H9 (cell line): ENCODE data around the gene NRXN3. TPM values are rescaled to one million over a fixed set of nuclear protein-coding genes. Genes with fewer than 3 reads are reported as not detected.

Experiments used
- DNase-seq: peaks from one replicate; pipeline ENCODE4 v3.0.0-alpha.2; 2017
- H2AFZ ChIP-seq: one replicate; pipeline ENCODE4 v1.6.1; 2013; ENCODE audit warnings: mild to moderate bottlenecking, low read length, control low read depth, moderate library complexity
- H2AK5ac ChIP-seq: 2 replicates; pipeline ENCODE4 v1.6.1; 2013; ENCODE audit warnings: low read length, control low read depth, mixed read lengths; ENCODE audit not compliant: insufficient read length
- H2BK120ac ChIP-seq: one replicate; pipeline ENCODE4 v1.6.1; 2013; ENCODE audit warnings: low read depth, mild to moderate bottlenecking, low read length, control low read depth, inconsistent platforms; ENCODE audit not compliant: poor library complexity, severe bottlenecking
- H2BK12ac ChIP-seq: 2 replicates; pipeline ENCODE4 v1.6.1; 2013; ENCODE audit warnings: low read length, control low read depth, mixed read lengths, low read depth; ENCODE audit not compliant: insufficient read length
- H2BK15ac ChIP-seq: 2 replicates; pipeline ENCODE4 v1.6.1; 2013; ENCODE audit warnings: low read depth, low read length, control low read depth
- H2BK20ac ChIP-seq: one replicate; pipeline ENCODE4 v1.6.1; 2013; ENCODE audit warnings: low read depth, mild to moderate bottlenecking, low read length, control low read depth, inconsistent platforms; ENCODE audit not compliant: poor library complexity, severe bottlenecking
- H2BK5ac ChIP-seq: 2 replicates; pipeline ENCODE4 v1.6.1; 2013; ENCODE audit warnings: low read length, control low read depth, mixed read lengths; ENCODE audit not compliant: insufficient read length
- H3K14ac ChIP-seq: 2 replicates; pipeline ENCODE4 v1.6.1; 2013; ENCODE audit warnings: low read length, control low read depth; ENCODE audit not compliant: insufficient read depth
- H3K18ac ChIP-seq: 2 replicates; pipeline ENCODE4 v1.6.1; 2013; ENCODE audit warnings: low read depth, mild to moderate bottlenecking, mixed read lengths, low read length, control low read depth; ENCODE audit not compliant: insufficient read length
- H3K23ac ChIP-seq: 2 replicates; pipeline ENCODE4 v1.6.1; 2013; ENCODE audit warnings: low read length, control low read depth, mixed read lengths, low read depth; ENCODE audit not compliant: insufficient read length
- H3K23me2 ChIP-seq: 2 replicates; pipeline ENCODE4 v1.6.1; 2013; ENCODE audit warnings: low read depth, mild to moderate bottlenecking, mixed read lengths, low read length, control low read depth; ENCODE audit not compliant: insufficient read length, poor library complexity, severe bottlenecking
- H3K27ac ChIP-seq: 2 replicates; pipeline ENCODE4 v1.5.1; 2013; ENCODE audit warnings: low read length, control low read depth, mixed read lengths, low read depth; ENCODE audit not compliant: insufficient read length
- H3K27me3 ChIP-seq: 2 replicates; pipeline ENCODE4 v1.6.1; 2013; ENCODE audit warnings: low read length, control low read depth, inconsistent platforms; ENCODE audit not compliant: insufficient read depth
- H3K4ac ChIP-seq: 2 replicates; pipeline ENCODE4 v1.6.1; 2013; ENCODE audit warnings: low read depth, mild to moderate bottlenecking, control low read depth, inconsistent platforms, low read length, moderate library complexity
- H3K4me1 ChIP-seq: 2 replicates; pipeline ENCODE4 v1.6.1; 2013; ENCODE audit warnings: low read length, control low read depth, inconsistent platforms; ENCODE audit not compliant: insufficient read depth
- H3K4me2 ChIP-seq: 2 replicates; pipeline ENCODE4 v1.6.1; 2013; ENCODE audit warnings: low read length, control low read depth, mixed read lengths; ENCODE audit not compliant: insufficient read length, insufficient read depth
- H3K56ac ChIP-seq: 2 replicates; pipeline ENCODE4 v1.6.1; 2013; ENCODE audit warnings: low read depth, mild to moderate bottlenecking, mixed read lengths, low read length, control low read depth; ENCODE audit not compliant: insufficient read length
- H3K79me1 ChIP-seq: 2 replicates; pipeline ENCODE4 v1.6.1; 2013; ENCODE audit warnings: low read depth, mild to moderate bottlenecking, moderate library complexity, low read length, control low read depth, inconsistent platforms; ENCODE audit not compliant: insufficient read depth, poor library complexity, severe bottlenecking
- H3K79me2 ChIP-seq: 2 replicates; pipeline ENCODE4 v1.6.1; 2013; ENCODE audit warnings: low read length, control low read depth, inconsistent platforms; ENCODE audit not compliant: insufficient read depth
- H3K9ac ChIP-seq: 2 replicates; pipeline ENCODE4 v1.6.1; 2013; ENCODE audit warnings: low read length, control low read depth, mixed read lengths; ENCODE audit not compliant: insufficient read length; ENCODE audit errors: extremely low read depth
- H3K9me3 ChIP-seq: one replicate; pipeline ENCODE4 v1.6.1; 2013; ENCODE audit warnings: low read depth, low read length, inconsistent platforms; ENCODE audit not compliant: control insufficient read depth
- H3T11ph ChIP-seq: one replicate; pipeline ENCODE4 v1.6.1; 2013; ENCODE audit warnings: mild to moderate bottlenecking, low read length, control low read depth, inconsistent platforms
- H4K20me1 ChIP-seq: one replicate; pipeline ENCODE4 v1.6.1; 2013; ENCODE audit not compliant: control insufficient read depth, insufficient read length, insufficient read depth
- H4K5ac ChIP-seq: 2 replicates; pipeline ENCODE4 v1.6.1; 2013; ENCODE audit warnings: low read depth, mild to moderate bottlenecking, mixed read lengths, low read length, control low read depth; ENCODE audit not compliant: insufficient read length
- H4K8ac ChIP-seq: replicated peaks from 2 replicates; pipeline ENCODE4 v1.6.1; 2013; ENCODE audit warnings: low read length, control low read depth, mixed read lengths, low read depth; ENCODE audit not compliant: insufficient read length
- H4K91ac ChIP-seq: 2 replicates; pipeline ENCODE4 v1.6.1; 2013; ENCODE audit warnings: low read depth, mild to moderate bottlenecking, moderate library complexity, mixed read lengths, low read length, control low read depth; ENCODE audit not compliant: insufficient read length
- H3K27ac Mint-ChIP-seq, 3 experiments: 2 replicates in 2 of 3; 3 replicates in 1 of 3; pipeline ENCODE4 v1.8.0; 2020 to 2021; ENCODE audit warnings: mixed read lengths in 3 of 3, mild to moderate bottlenecking in 1 of 3, moderate library complexity in 1 of 3
- H3K27me3 Mint-ChIP-seq: 2 replicates; pipeline ENCODE4 v1.8.0; 2021; ENCODE audit warnings: low read depth, mild to moderate bottlenecking, moderate library complexity, mixed read lengths
- H3K36me3 Mint-ChIP-seq, 3 experiments: 2 replicates in 2 of 3; 3 replicates in 1 of 3; pipeline ENCODE4 v1.8.0; 2020 to 2021; ENCODE audit warnings: low read depth in 3 of 3, mixed read lengths in 3 of 3; ENCODE audit not compliant: insufficient read depth in 1 of 3
- H3K4me1 Mint-ChIP-seq, 2 experiments: 2 replicates each; pipeline ENCODE4 v1.8.0; 2020; ENCODE audit warnings: mixed read lengths in 2 of 2
- H3K4me3 Mint-ChIP-seq, 2 experiments: 2 replicates in 1 of 2; 3 replicates in 1 of 2; pipeline ENCODE4 v1.8.0; 2020 to 2021; ENCODE audit warnings: mild to moderate bottlenecking in 2 of 2, mixed read lengths in 2 of 2, moderate library complexity in 1 of 2
- H3K9me3 Mint-ChIP-seq, 2 experiments: 2 replicates in 1 of 2; 3 replicates in 1 of 2; pipeline ENCODE4 v1.8.0; 2020; ENCODE audit warnings: mild to moderate bottlenecking in 2 of 2, mixed read lengths in 2 of 2, moderate library complexity in 1 of 2
- WGBS: extraction: QIAGEN DNeasy Blood & Tissue Kit; methylation state at CpG from one replicate; pipeline ENCODE4 v1.1.7; 2013; ENCODE audit warnings: missing lambda C conversion rate, low lambda C conversion rate, mixed read lengths; ENCODE audit not compliant: insufficient read length; ENCODE audit errors: extremely low coverage; 5-methylcytosine and 5-hydroxymethylcytosine counted together
- total RNA-seq: library from RNA; stranded (reverse); gene quantifications from 2 replicates; pipeline ENCODE4 v1.2.1, GENCODE V29; 2021
- TF ChIP-seq, protein P1 (sequence below): fragments of 200-600 bp; sonication (generic); conservative IDR thresholded peaks from 3 replicates; pipeline ENCODE4 v1.8.0; 2021; ENCODE audit warnings: antibody characterized with exemption, mild to moderate bottlenecking

The NRXN3 gene
- total RNA-seq, 1 experiment from 2014 or later: 1.8 TPM

DNA sequence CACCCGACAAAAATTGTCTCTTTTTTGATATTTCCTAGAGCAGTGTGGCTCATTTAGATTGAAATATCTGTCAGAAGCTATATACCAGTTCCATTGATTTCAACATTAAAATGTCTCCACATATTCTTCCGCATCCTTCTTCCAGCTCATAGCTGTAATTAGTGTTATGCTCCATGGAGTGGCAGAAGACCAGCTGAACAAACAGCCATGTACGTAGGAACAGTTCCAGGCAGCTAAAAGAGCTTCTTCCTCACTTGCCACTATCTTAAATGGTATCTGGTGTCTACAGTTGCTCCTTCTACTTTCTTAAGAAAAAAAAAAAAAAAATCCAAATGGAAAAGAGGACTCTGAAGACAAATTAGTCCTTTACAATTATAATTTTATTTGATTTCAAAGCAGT lies 1193.1 kb downstream of the NRXN3 start:
- no peaks in the 10 kb centered on the region for H3K79me2 ChIP-seq
- no peak overlapping the region for H3K56ac ChIP-seq
- no peak overlapping the region for H2BK20ac ChIP-seq
- Mint-ChIP-seq H3K9me3 (no peaks in the 10 kb centered on the region), H3K4me1 (peaks cover 0 to 4% of the 10 kb centered on the region in 2 experiments; a peak in 2 of 4 replicates), H3K4me3 (no peak overlapping the region), H3K27ac (no peak overlapping the region), H3K36me3 (no peaks in the 10 kb centered on the region), H3K27me3 (no peaks in the 10 kb centered on the region; the same call in 1 of the 2 replicates)
- H2AFZ ChIP-seq: no peak overlapping the region
- no peak overlapping the region for H2BK120ac ChIP-seq
- no peaks in the 10 kb centered on the region for H4K20me1 ChIP-seq
- H3K27me3 ChIP-seq: no peaks in the 10 kb centered on the region
- no peak overlapping the region for H3K14ac ChIP-seq
- no CpG with 5 or more reads among the region's 3 CpGs for WGBS
- no peak overlapping the region for H2BK5ac ChIP-seq
- H3K4ac ChIP-seq: no peak overlapping the region
- H3K79me1 ChIP-seq: no peaks in the 10 kb centered on the region
- H3K4me2 ChIP-seq: no peak overlapping the region
- DNase-seq: no peak
- no peak overlapping the region for H3K23ac ChIP-seq
- H3K27ac ChIP-seq: no peak overlapping the region
- no peaks in the 10 kb centered on the region for H3K9me3 ChIP-seq
- no peak overlapping the region for H4K5ac ChIP-seq
- no peak overlapping the region for H2BK15ac ChIP-seq
- no peak overlapping the region for H3T11ph ChIP-seq
- no peak overlapping the region for H2BK12ac ChIP-seq
- H3K23me2 ChIP-seq: no peaks in the 10 kb centered on the region
- H4K91ac ChIP-seq: no peak overlapping the region
- TF ChIP-seq, protein P1, sequence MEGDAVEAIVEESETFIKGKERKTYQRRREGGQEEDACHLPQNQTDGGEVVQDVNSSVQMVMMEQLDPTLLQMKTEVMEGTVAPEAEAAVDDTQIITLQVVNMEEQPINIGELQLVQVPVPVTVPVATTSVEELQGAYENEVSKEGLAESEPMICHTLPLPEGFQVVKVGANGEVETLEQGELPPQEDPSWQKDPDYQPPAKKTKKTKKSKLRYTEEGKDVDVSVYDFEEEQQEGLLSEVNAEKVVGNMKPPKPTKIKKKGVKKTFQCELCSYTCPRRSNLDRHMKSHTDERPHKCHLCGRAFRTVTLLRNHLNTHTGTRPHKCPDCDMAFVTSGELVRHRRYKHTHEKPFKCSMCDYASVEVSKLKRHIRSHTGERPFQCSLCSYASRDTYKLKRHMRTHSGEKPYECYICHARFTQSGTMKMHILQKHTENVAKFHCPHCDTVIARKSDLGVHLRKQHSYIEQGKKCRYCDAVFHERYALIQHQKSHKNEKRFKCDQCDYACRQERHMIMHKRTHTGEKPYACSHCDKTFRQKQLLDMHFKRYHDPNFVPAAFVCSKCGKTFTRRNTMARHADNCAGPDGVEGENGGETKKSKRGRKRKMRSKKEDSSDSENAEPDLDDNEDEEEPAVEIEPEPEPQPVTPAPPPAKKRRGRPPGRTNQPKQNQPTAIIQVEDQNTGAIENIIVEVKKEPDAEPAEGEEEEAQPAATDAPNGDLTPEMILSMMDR: no peak
- no peaks in the 10 kb centered on the region for H3K4me1 ChIP-seq
- H3K9ac ChIP-seq: no peak overlapping the region
- no peak overlapping the region for H2AK5ac ChIP-seq
- no peak overlapping the region for H3K18ac ChIP-seq
- H4K8ac ChIP-seq: no peak overlapping the region
